ENCODE data around the gene INA.

- TF ChIP-seq, protein P1, sequence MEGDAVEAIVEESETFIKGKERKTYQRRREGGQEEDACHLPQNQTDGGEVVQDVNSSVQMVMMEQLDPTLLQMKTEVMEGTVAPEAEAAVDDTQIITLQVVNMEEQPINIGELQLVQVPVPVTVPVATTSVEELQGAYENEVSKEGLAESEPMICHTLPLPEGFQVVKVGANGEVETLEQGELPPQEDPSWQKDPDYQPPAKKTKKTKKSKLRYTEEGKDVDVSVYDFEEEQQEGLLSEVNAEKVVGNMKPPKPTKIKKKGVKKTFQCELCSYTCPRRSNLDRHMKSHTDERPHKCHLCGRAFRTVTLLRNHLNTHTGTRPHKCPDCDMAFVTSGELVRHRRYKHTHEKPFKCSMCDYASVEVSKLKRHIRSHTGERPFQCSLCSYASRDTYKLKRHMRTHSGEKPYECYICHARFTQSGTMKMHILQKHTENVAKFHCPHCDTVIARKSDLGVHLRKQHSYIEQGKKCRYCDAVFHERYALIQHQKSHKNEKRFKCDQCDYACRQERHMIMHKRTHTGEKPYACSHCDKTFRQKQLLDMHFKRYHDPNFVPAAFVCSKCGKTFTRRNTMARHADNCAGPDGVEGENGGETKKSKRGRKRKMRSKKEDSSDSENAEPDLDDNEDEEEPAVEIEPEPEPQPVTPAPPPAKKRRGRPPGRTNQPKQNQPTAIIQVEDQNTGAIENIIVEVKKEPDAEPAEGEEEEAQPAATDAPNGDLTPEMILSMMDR (IDR thresholded peaks at IDR 0.05): no peak
- TF ChIP-seq POLR2AphosphoS5 (IDR thresholded peaks at IDR 0.05): no peak
- no peak for TF ChIP-seq POLR2A (IDR thresholded peaks at IDR 0.05)
Observed at GRCh38 chr10:103257812-103258211, 19.1 kb upstream of the INA start.
